ENCODE data around the gene OLFML1.

The OLFML1 gene

DNA sequence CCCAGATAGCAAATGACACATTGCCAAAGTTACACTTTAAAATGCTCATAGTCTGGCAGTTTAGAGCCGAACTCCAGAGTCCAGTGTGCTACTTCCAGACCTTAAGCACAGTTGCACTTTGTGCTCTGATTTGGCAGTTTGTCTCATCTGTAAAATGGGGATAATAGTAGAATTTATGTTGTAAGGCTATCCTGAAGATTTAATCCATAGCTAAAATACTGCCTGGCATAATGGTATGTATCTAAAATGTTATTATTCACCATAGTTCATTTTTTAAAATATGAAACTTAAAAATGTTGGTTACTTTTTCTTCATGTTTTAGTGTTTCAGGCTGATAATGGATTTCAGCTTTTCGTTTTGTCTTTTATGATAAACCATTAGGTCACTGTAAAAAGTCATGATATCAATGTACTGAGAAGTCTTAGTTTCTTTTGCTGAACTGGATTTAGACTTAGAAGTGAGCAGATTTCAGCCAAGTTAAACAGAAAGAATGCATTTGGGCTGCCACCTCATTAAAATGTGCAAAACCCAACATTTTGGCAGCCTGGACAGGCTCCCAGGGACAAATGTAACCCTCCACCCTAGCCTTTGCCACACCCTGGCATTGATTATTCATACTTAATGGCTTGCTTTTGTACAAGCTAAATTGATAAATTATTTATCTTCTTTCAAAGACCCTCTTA, 933 bp downstream of the OLFML1 start:
- Histone ChIP-seq H3K27me3 (ENCODE audit: insufficient read depth, poor library complexity, severe bottlenecking) (no peaks in the 10 kb centered on the region), H3K27ac (replicated peaks) (no peak overlapping the region), H3K4me3 (replicated peaks; ENCODE audit: insufficient read depth, low read length) (no peak overlapping the region)
- no peak for DNase-seq (ENCODE audit: low read depth in 1 of 2, low spot score in 1 of 2)
- TF ChIP-seq POLR2AphosphoS5 (IDR thresholded peaks at IDR 0.05; ENCODE audit: low read depth) (no peak), CTCF (IDR thresholded peaks at IDR 0.05; ENCODE audit: insufficient read depth, low read length) (no peak), GABPA (IDR thresholded peaks at IDR 0.05; ENCODE audit: low read depth) (no peak), SPI1 (IDR thresholded peaks at IDR 0.05; ENCODE audit: borderline replicate concordance, low read depth) (no peak)
- TF ChIP-seq, protein P1, sequence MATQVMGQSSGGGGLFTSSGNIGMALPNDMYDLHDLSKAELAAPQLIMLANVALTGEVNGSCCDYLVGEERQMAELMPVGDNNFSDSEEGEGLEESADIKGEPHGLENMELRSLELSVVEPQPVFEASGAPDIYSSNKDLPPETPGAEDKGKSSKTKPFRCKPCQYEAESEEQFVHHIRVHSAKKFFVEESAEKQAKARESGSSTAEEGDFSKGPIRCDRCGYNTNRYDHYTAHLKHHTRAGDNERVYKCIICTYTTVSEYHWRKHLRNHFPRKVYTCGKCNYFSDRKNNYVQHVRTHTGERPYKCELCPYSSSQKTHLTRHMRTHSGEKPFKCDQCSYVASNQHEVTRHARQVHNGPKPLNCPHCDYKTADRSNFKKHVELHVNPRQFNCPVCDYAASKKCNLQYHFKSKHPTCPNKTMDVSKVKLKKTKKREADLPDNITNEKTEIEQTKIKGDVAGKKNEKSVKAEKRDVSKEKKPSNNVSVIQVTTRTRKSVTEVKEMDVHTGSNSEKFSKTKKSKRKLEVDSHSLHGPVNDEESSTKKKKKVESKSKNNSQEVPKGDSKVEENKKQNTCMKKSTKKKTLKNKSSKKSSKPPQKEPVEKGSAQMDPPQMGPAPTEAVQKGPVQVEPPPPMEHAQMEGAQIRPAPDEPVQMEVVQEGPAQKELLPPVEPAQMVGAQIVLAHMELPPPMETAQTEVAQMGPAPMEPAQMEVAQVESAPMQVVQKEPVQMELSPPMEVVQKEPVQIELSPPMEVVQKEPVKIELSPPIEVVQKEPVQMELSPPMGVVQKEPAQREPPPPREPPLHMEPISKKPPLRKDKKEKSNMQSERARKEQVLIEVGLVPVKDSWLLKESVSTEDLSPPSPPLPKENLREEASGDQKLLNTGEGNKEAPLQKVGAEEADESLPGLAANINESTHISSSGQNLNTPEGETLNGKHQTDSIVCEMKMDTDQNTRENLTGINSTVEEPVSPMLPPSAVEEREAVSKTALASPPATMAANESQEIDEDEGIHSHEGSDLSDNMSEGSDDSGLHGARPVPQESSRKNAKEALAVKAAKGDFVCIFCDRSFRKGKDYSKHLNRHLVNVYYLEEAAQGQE (IDR thresholded peaks at IDR 0.05; ENCODE audit: insufficient replicate concordance, low read depth): no peak

- Histone ChIP-seq H3K27me3 (ENCODE audit: insufficient read depth, poor library complexity, severe bottlenecking) (no peaks in the 10 kb centered on the region), H3K4me3 (replicated peaks; ENCODE audit: insufficient read depth, low read length) (no peak overlapping the region)
- no peak for DNase-seq (ENCODE audit: low read depth in 1 of 2, low spot score in 1 of 2)
These were observed 1.5 kb downstream of the OLFML1 start for GRCh38 chr11:7486781-7487140.

GRCh38 chr11:7487360-7487759, 2.1 kb downstream of the OLFML1 start:
- DNase-seq (ENCODE audit: low read depth in 1 of 2, low spot score in 1 of 2): no peak
- no peaks in the 10 kb centered on the region for H3K27me3 ChIP-seq (ENCODE audit: insufficient read depth, poor library complexity, severe bottlenecking)
- no peak for TF ChIP-seq POLR2AphosphoS5 (IDR thresholded peaks at IDR 0.05; ENCODE audit: low read depth)
- no peak for TF ChIP-seq CTCF (IDR thresholded peaks at IDR 0.05; ENCODE audit: insufficient read depth, low read length)
- TF ChIP-seq, protein P1 (IDR thresholded peaks at IDR 0.05; ENCODE audit: insufficient replicate concordance, low read depth): no peak
- TF ChIP-seq GABPA (IDR thresholded peaks at IDR 0.05; ENCODE audit: low read depth): no peak
- no peak for TF ChIP-seq SPI1 (IDR thresholded peaks at IDR 0.05; ENCODE audit: borderline replicate concordance, low read depth)
- no peak overlapping the region for H3K4me3 ChIP-seq (replicated peaks; ENCODE audit: insufficient read depth, low read length)
- H3K27ac ChIP-seq (replicated peaks): no peak overlapping the region

More at GRCh38 chr11:7486781-7487140, 1.5 kb downstream of the OLFML1 start:
- no peak overlapping the region for H3K27ac ChIP-seq (replicated peaks)
- no peak for TF ChIP-seq CTCF (IDR thresholded peaks at IDR 0.05; ENCODE audit: insufficient read depth, low read length)
- no peak for TF ChIP-seq GABPA (IDR thresholded peaks at IDR 0.05; ENCODE audit: low read depth)
- TF ChIP-seq, protein P1 (IDR thresholded peaks at IDR 0.05; ENCODE audit: insufficient replicate concordance, low read depth): no peak
- TF ChIP-seq POLR2AphosphoS5 (IDR thresholded peaks at IDR 0.05; ENCODE audit: low read depth): no peak
- no peak for TF ChIP-seq SPI1 (IDR thresholded peaks at IDR 0.05; ENCODE audit: borderline replicate concordance, low read depth)

Data from HL-60 (cell line).